ENCODE data around the gene ZNF214. TPM values are rescaled to one million over a fixed set of nuclear protein-coding genes. Genes with fewer than 3 reads are reported as not detected.
"Not testable (repeated sequence)": the region's sequence is repeated elsewhere in the genome, so short reads cannot be mapped to it uniquely, and the experiment has no call there.

Gene ZNF214
- total RNA-seq, 1 donor from 2014 or later, result 1.4 TPM

DNA sequence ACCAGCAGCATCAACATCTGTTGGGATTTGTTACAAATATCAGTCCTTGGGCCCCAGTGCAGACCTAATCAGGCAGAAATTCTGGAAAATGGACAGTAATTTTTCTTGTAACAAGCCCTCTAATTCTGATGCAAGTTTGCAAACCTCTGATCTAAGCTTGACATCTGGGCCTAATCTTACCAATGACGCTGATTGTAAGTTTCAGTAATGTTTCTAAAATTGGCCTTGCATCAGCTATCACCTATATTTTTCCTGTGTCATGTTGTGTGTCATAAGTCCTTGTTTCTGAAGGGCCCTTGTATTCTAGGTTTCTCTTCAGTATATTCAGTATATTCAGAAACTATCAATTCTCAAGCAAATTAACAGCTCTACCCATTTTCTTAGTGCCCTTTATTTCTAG, 57.5 kb downstream of the ZNF214 start:
- Mint-ChIP-seq H3K36me3 (ENCODE audit: low read depth) (no peaks in the 10 kb centered on the region), H3K27me3 (ENCODE audit: low read depth) (no peaks in the 10 kb centered on the region), H3K9me3 (ENCODE audit: low read depth) (peaks cover 1% of the 10 kb centered on the region), H3K4me3 (ENCODE audit: unreplicated experiment) (no peak overlapping the region), H3K4me1 (ENCODE audit: low read depth) (peaks cover 4% of the 10 kb centered on the region), H3K27ac (ENCODE audit: unreplicated experiment) (no peak overlapping the region)
- no peak for DNase-seq (ENCODE audit: low spot score)
- TF ChIP-seq, protein P1, sequence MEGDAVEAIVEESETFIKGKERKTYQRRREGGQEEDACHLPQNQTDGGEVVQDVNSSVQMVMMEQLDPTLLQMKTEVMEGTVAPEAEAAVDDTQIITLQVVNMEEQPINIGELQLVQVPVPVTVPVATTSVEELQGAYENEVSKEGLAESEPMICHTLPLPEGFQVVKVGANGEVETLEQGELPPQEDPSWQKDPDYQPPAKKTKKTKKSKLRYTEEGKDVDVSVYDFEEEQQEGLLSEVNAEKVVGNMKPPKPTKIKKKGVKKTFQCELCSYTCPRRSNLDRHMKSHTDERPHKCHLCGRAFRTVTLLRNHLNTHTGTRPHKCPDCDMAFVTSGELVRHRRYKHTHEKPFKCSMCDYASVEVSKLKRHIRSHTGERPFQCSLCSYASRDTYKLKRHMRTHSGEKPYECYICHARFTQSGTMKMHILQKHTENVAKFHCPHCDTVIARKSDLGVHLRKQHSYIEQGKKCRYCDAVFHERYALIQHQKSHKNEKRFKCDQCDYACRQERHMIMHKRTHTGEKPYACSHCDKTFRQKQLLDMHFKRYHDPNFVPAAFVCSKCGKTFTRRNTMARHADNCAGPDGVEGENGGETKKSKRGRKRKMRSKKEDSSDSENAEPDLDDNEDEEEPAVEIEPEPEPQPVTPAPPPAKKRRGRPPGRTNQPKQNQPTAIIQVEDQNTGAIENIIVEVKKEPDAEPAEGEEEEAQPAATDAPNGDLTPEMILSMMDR (IDR thresholded peaks at IDR 0.05), result no peak

DNA sequence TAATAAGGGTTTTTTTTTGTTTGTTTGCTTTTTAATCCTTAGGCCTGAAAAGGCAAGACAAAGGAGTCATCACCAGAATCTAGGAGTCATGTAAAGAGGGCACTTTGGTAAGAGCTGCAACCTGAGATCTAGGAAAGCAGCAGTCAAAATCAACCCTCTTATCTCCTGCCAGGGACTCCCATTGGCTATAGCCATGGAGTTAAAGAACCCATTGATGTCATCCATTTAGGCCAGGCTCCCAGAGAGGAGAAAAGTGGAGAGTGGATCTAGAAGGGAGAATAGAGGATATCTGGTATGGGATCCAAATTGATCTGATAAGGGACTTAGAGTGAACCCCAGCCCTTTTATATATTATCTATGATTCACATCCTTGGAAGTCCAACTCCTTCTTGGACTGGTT, 58.0 kb downstream of the ZNF214 start:
- DNase-seq (ENCODE audit: low spot score), result no peak
- TF ChIP-seq, protein P1 (IDR thresholded peaks at IDR 0.05), result no peak
- H3K4me1 Mint-ChIP-seq (ENCODE audit: low read depth), result peaks cover 4% of the 10 kb centered on the region

DNA sequence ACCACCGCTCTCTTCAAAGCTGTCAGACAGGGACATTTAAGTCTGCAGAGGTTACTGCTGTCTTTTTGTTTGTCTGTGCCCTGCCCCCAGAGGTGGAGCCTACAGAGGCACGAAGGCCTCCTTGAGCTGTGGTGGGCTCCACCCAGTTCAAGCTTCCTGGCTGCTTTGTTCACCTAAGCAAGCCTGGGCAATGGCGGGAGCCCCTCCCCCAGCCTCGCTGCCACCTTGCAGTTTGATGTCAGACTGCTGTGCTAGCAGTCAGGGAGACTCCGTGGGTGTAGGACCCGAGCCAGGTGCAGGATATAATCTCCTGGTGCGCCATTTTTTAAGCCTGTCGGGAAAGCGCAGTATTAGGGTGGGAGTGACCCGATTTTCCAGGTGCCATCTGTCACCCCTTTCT, 65.9 kb downstream of the ZNF214 start:
- not testable (repeated sequence) for H3K9me3 Mint-ChIP-seq (ENCODE audit: low read depth); H3K27me3 Mint-ChIP-seq (ENCODE audit: low read depth); H3K36me3 Mint-ChIP-seq (ENCODE audit: low read depth); H3K4me3 Mint-ChIP-seq (ENCODE audit: unreplicated experiment); H3K4me1 Mint-ChIP-seq (ENCODE audit: low read depth); H3K27ac Mint-ChIP-seq (ENCODE audit: unreplicated experiment)
- peak; percentile 54 for DNase-seq (ENCODE audit: low spot score)

More for the DNA sequence above, 58.0 kb downstream of the ZNF214 start:
- H3K27me3 Mint-ChIP-seq (ENCODE audit: low read depth), result no peaks in the 10 kb centered on the region
- H3K36me3 Mint-ChIP-seq (ENCODE audit: low read depth), result no peaks in the 10 kb centered on the region
- H3K27ac Mint-ChIP-seq (ENCODE audit: unreplicated experiment), result no peak overlapping the region
- H3K9me3 Mint-ChIP-seq (ENCODE audit: low read depth), result no peaks in the 10 kb centered on the region
- no peak overlapping the region for H3K4me3 Mint-ChIP-seq (ENCODE audit: unreplicated experiment)

Other genes starting within 250 kb of the ZNF214 start
- 0.07 to 0.21 TPM in 2 of 3 replicates, not detected in the other for gene OR2AG2, start 248.4 kb downstream of the ZNF214 start, total RNA-seq
- not detected in 3 replicates for gene OR2AG1, start 237.3 kb downstream of the ZNF214 start, total RNA-seq
- 0.19 to 0.23 TPM in 2 of 3 replicates, not detected in the other for gene OR6A2, start 220.7 kb downstream of the ZNF214 start, total RNA-seq
- gene OR10A5, start 174.7 kb downstream of the ZNF214 start, total RNA-seq, result not detected in 3 replicates
- not detected in 3 replicates for gene OR10A2, start 157.3 kb downstream of the ZNF214 start, total RNA-seq
- not detected in 3 replicates for gene OR10A4, start 143.7 kb downstream of the ZNF214 start, total RNA-seq
- not detected in 3 replicates for gene OR2D2, start 127.8 kb downstream of the ZNF214 start, total RNA-seq
- not detected in 3 replicates for gene OR2D3, start 99.3 kb downstream of the ZNF214 start, total RNA-seq
- 2.3 to 2.4 TPM (median 2.4 TPM) in 3 replicates for gene ZNF215, start 93.9 kb downstream of the ZNF214 start, total RNA-seq
- 0.05 TPM in 1 of 3 replicates, not detected in the others for gene NLRP14, start 133 bp upstream of the ZNF214 start, total RNA-seq
- gene RBMXL2, start 68.7 kb upstream of the ZNF214 start, total RNA-seq, result not detected in 3 replicates
- gene SYT9, start 231.6 kb upstream of the ZNF214 start, total RNA-seq, result 0.07 to 0.15 TPM (median 0.10 TPM) in 3 replicates